Measurements from ENCODE around the gene HS3ST4. TPM values are rescaled to one million over a fixed set of nuclear protein-coding genes. Genes with fewer than 3 reads are reported as not detected.

Gene HS3ST4
- total and polyA plus RNA-seq, 8 donors = 0.09 to 0.11 (median 0.11) TPM; not detected in 4

- DNase-seq (no peak), ATAC-seq (no peak)
These were observed 447.3 kb downstream of the HS3ST4 start for GRCh38 chr16:26139091-26139490.

GRCh38 chr16:26139884-26140283, 448.1 kb downstream of the HS3ST4 start:
- H3K36me3 ChIP-seq = no peaks in the 10 kb centered on the region
- no peak for ATAC-seq

More at GRCh38 chr16:26139091-26139490, 447.3 kb downstream of the HS3ST4 start:
- TF ChIP-seq CTCF (IDR thresholded peaks at IDR 0.05) = no peak
- intact Hi-C loops (cut with DNase I) = no loop called here
- Histone ChIP-seq H3K27me3 (no peaks in the 10 kb centered on the region), H3K36me3 (no peaks in the 10 kb centered on the region), H3K9me3 (no peaks in the 10 kb centered on the region), H3K27ac (no peak overlapping the region), H3K4me1 (no peaks in the 10 kb centered on the region), H3K4me3 (no peak overlapping the region)

GRCh38 chr16:26149364-26150190, 457.8 kb downstream of the HS3ST4 start:
- no peak overlapping the region for H3K4me3 ChIP-seq
- H3K4me1 ChIP-seq = no peaks in the 10 kb centered on the region
- H3K27ac ChIP-seq = no peak overlapping the region
- intact Hi-C loops (cut with DNase I) = no loop called here
- ATAC-seq (no peak), DNase-seq (no peak)
- no peak for TF ChIP-seq CTCF (IDR thresholded peaks at IDR 0.05)
- H3K27me3 ChIP-seq = no peaks in the 10 kb centered on the region
- H3K9me3 ChIP-seq = no peaks in the 10 kb centered on the region
- no peaks in the 10 kb centered on the region for H3K36me3 ChIP-seq

More at GRCh38 chr16:26139884-26140283, 448.1 kb downstream of the HS3ST4 start:
- no peak overlapping the region for H3K4me3 ChIP-seq
- intact Hi-C loops (cut with DNase I) = no loop called here
- no peaks in the 10 kb centered on the region for H3K4me1 ChIP-seq
- H3K27ac ChIP-seq = no peak overlapping the region
- H3K27me3 ChIP-seq = no peaks in the 10 kb centered on the region
- no peak for DNase-seq
- H3K9me3 ChIP-seq = no peaks in the 10 kb centered on the region
- no peak for TF ChIP-seq CTCF (IDR thresholded peaks at IDR 0.05)

GRCh38 chr16:26155221-26155620, 463.5 kb downstream of the HS3ST4 start:
- ATAC-seq (no peak), DNase-seq (no peak)
- H3K4me1 ChIP-seq = no peaks in the 10 kb centered on the region
- intact Hi-C loops (cut with DNase I) = no loop called here
- H3K27ac ChIP-seq = no peak overlapping the region
- peaks cover 0 to 5% of the 10 kb centered on the region in 2 donors for H3K9me3 ChIP-seq
- H3K36me3 ChIP-seq = no peaks in the 10 kb centered on the region
- no peak overlapping the region for H3K4me3 ChIP-seq
- no peaks in the 10 kb centered on the region for H3K27me3 ChIP-seq
- no peak for TF ChIP-seq CTCF (IDR thresholded peaks at IDR 0.05)

- H3K4me1 ChIP-seq = no peaks in the 10 kb centered on the region
- no peak for TF ChIP-seq CTCF (IDR thresholded peaks at IDR 0.05)
- H3K27me3 ChIP-seq = no peaks in the 10 kb centered on the region
- peaks cover 0 to 5% of the 10 kb centered on the region in 2 donors for H3K9me3 ChIP-seq
- no peaks in the 10 kb centered on the region for H3K36me3 ChIP-seq
- H3K27ac ChIP-seq = no peak overlapping the region
- ATAC-seq = no peak
- no peak for DNase-seq
- intact Hi-C loops (cut with DNase I) = no loop called here
- H3K4me3 ChIP-seq = no peak overlapping the region
These were observed 465.6 kb downstream of the HS3ST4 start for GRCh38 chr16:26157319-26157718.
